Measurements from ENCODE around the gene TSHR. TPM values are rescaled to one million over a fixed set of nuclear protein-coding genes. Genes with fewer than 3 reads are reported as not detected.

The TSHR gene
- total RNA-seq, 1 experiment from 2014 or later = not detected

- TF ChIP-seq EZH2phosphoT487 (IDR thresholded peaks at IDR 0.05; ENCODE audit: borderline replicate concordance) = no peak
Measured at GRCh38 chr14:81062816-81063215, 107.4 kb downstream of the TSHR start (continued).

- ChIA-PET CTCF (no interaction called here), RAD21 (ENCODE audit: low non-redundant PET in 1 of 2, low total read pairs in 2 of 2, uncharacterized antibody in 2 of 2, unreplicated experiment in 2 of 2) (no interaction called here), POLR2A (no interaction called here)
- Histone ChIP-seq H3K4me1 (ENCODE audit: control insufficient read depth in 1 of 2, insufficient read depth in 2 of 2, low read length in 2 of 2) (no peaks in the 10 kb centered on the region), H3K9ac (ENCODE audit: low read length) (no peak overlapping the region), H3K27ac (ENCODE audit: low read depth, low read length) (no peak overlapping the region), H3K79me2 (ENCODE audit: insufficient read depth, low read length) (no peaks in the 10 kb centered on the region), H3K4me3 (replicated peaks in 1 of 2; ENCODE audit: low read depth in 1 of 2, low read length in 2 of 2) (no peak overlapping the region), H3K9me3 (ENCODE audit: control insufficient read depth in 1 of 2, insufficient read depth in 1 of 2, low read depth in 1 of 2, low read length in 2 of 2) (peaks cover 0 to 3% of the 10 kb centered on the region in 2 experiments; a peak in 1 of 4 replicates), H3K4me2 (ENCODE audit: low read length) (no peak overlapping the region), H3K9me2 (ENCODE audit: insufficient read depth) (no peaks in the 10 kb centered on the region), H4K20me1 (ENCODE audit: insufficient read depth) (no peaks in the 10 kb centered on the region), H3K27me3 (ENCODE audit: insufficient read depth, low read length) (no peaks in the 10 kb centered on the region), H3K36me3 (ENCODE audit: control insufficient read depth in 1 of 2, insufficient read depth in 2 of 2, low read length in 2 of 2) (no peaks in the 10 kb centered on the region), H2AFZ (ENCODE audit: low read depth, low read length, poor library complexity, severe bottlenecking) (no peak overlapping the region)
- intact Hi-C loops (cut with micrococcal nuclease) = no loop called here
- TF ChIP-seq ATF3 (IDR thresholded peaks at IDR 0.05) (no peak), ZFX (IDR thresholded peaks at IDR 0.05) (no peak)
- DNase-seq (ENCODE audit: low read depth, low spot score) = no peak
- ATAC-seq = no peak
- BruUV-seq (replicated peaks) = no TSS peak
Measured at GRCh38 chr14:81066672-81067071, 111.3 kb downstream of the TSHR start.

- H4K20me1 ChIP-seq (ENCODE audit: insufficient read depth) = no peaks in the 10 kb centered on the region
- BruUV-seq (replicated peaks) = no TSS peak
- no peak overlapping the region for H3K4me2 ChIP-seq (ENCODE audit: low read length)
- H3K79me2 ChIP-seq (ENCODE audit: insufficient read depth, low read length) = no peaks in the 10 kb centered on the region
- intact Hi-C loops (cut with micrococcal nuclease) = no loop called here
- H3K9me3 ChIP-seq (ENCODE audit: control insufficient read depth in 1 of 2, insufficient read depth in 1 of 2, low read depth in 1 of 2, low read length in 2 of 2) = peaks cover 0 to 3% of the 10 kb centered on the region in 2 experiments; a peak in 1 of 4 replicates
- ChIA-PET CTCF (no interaction called here), RAD21 (ENCODE audit: low non-redundant PET in 1 of 2, low total read pairs in 2 of 2, uncharacterized antibody in 2 of 2, unreplicated experiment in 2 of 2) (no interaction called here), POLR2A (no interaction called here)
- no peaks in the 10 kb centered on the region for H3K36me3 ChIP-seq (ENCODE audit: control insufficient read depth in 1 of 2, insufficient read depth in 2 of 2, low read length in 2 of 2)
- no peak overlapping the region for H3K9ac ChIP-seq (ENCODE audit: low read length)
- H3K4me1 ChIP-seq (ENCODE audit: control insufficient read depth in 1 of 2, insufficient read depth in 2 of 2, low read length in 2 of 2) = no peaks in the 10 kb centered on the region
- no peak overlapping the region for H2AFZ ChIP-seq (ENCODE audit: low read depth, low read length, poor library complexity, severe bottlenecking)
- H3K27me3 ChIP-seq (ENCODE audit: insufficient read depth, low read length) = no peaks in the 10 kb centered on the region
- H3K9me2 ChIP-seq (ENCODE audit: insufficient read depth) = no peaks in the 10 kb centered on the region
- TF ChIP-seq REST (IDR thresholded peaks at IDR 0.05; ENCODE audit: low read depth) (no peak), CBX3 (IDR thresholded peaks at IDR 0.05; ENCODE audit: low read depth) (no peak), TCF7L2 (IDR thresholded peaks at IDR 0.05; ENCODE audit: borderline replicate concordance, extremely low read depth, insufficient read depth, insufficient read length) (no peak), MAX (IDR thresholded peaks at IDR 0.05) (no peak), ELF1 (IDR thresholded peaks at IDR 0.05; ENCODE audit: borderline replicate concordance, low read depth) (no peak)
- DNase-seq (ENCODE audit: low read depth, low spot score) (no peak), ATAC-seq (no peak)
- H3K4me3 ChIP-seq (replicated peaks in 1 of 2; ENCODE audit: low read depth in 1 of 2, low read length in 2 of 2) = no peak overlapping the region
- H3K27ac ChIP-seq (ENCODE audit: low read depth, low read length) = no peak overlapping the region
Measured at GRCh38 chr14:81067156-81067555, 111.7 kb downstream of the TSHR start.

Measured in HCT116 (cell line).